Progenitor cell of endocrine pancreas (in vitro differentiated cells): ENCODE results near the gene DNAJA3. TPM values are rescaled to one million over a fixed set of nuclear protein-coding genes. Genes with fewer than 3 reads are reported as not detected.

Source experiments
- DNase-seq: peaks from one replicate; pipeline ENCODE4 v3.0.0; 2021; ENCODE audit warnings: low spot score; ENCODE audit not compliant: unreplicated experiment
- H3K27ac Mint-ChIP-seq: 2 replicates; pipeline ENCODE4 v1.8.0; 2021; ENCODE audit warnings: mild to moderate bottlenecking, moderate library complexity, mixed read lengths
- H3K27me3 Mint-ChIP-seq: 2 replicates; pipeline ENCODE4 v1.8.0; 2021; ENCODE audit warnings: mixed read lengths
- H3K36me3 Mint-ChIP-seq: 2 replicates; pipeline ENCODE4 v1.8.0; 2022; ENCODE audit warnings: mixed read lengths; ENCODE audit not compliant: insufficient read depth
- H3K4me1 Mint-ChIP-seq: 2 replicates; pipeline ENCODE4 v1.8.0; 2021; ENCODE audit warnings: low read depth, mixed read lengths
- H3K4me3 Mint-ChIP-seq: 2 replicates; pipeline ENCODE4 v1.8.0; 2021; ENCODE audit warnings: low read depth, mild to moderate bottlenecking, moderate library complexity, mixed read lengths
- H3K9me3 Mint-ChIP-seq: 2 replicates; pipeline ENCODE4 v1.8.0; 2021; ENCODE audit warnings: low read depth, mixed read lengths
- CTCF ChIP-seq: fragments of 200-600 bp; sonication (generic); IDR thresholded peaks from one replicate; pipeline ENCODE4 v1.5.0; 2021; ENCODE audit warnings: antibody characterized with exemption, mild to moderate bottlenecking; ENCODE audit not compliant: unreplicated experiment
- long read RNA-seq: library from polyadenylated mRNA; unstranded; transcript quantifications from one replicate; pipeline ENCODE4 v2.0.0, GENCODE V29; 2020
- total RNA-seq: library from RNA; stranded (reverse); gene quantifications from 2 replicates; pipeline ENCODE4 v1.2.1, GENCODE V29; 2021

The DNAJA3 gene
- total RNA-seq, result 38.8 and 42.3 TPM in 2 replicates
- long read RNA-seq, transcript DNAJA3-201 (12 exons, 2,763 nt), result minor isoform, 54 of 236 reads
- long read RNA-seq, transcript DNAJA3-202 (11 exons, 2,591 nt), result major isoform, 161 of 236 reads
- long read RNA-seq, partial matches to known transcripts, result 6 of 236 reads
- long read RNA-seq, other reads (novel, unspliced or antisense), result 15 of 236 reads

GRCh38 chr16:4425378-4426020 is at the start of gene DNAJA3:
DNAJA3 (plus strand) TSS chr16:4425868; CDS start chr16:4425882, 14 bp downstream.
- H3K27me3 Mint-ChIP-seq, result no peaks in the 10 kb centered on the region
- peaks cover 6% of the 10 kb centered on the region for H3K36me3 Mint-ChIP-seq
- no peak for TF ChIP-seq CTCF
- DNase-seq, result peak; percentile 84
- peaks cover 16% of the 10 kb centered on the region for H3K4me1 Mint-ChIP-seq
- H3K4me3 Mint-ChIP-seq, result peak within 1 kb of the TSS; percentile 98
- no peaks in the 10 kb centered on the region for H3K9me3 Mint-ChIP-seq
- H3K27ac Mint-ChIP-seq, result peak within 1 kb of the TSS; percentile 98

DNA sequence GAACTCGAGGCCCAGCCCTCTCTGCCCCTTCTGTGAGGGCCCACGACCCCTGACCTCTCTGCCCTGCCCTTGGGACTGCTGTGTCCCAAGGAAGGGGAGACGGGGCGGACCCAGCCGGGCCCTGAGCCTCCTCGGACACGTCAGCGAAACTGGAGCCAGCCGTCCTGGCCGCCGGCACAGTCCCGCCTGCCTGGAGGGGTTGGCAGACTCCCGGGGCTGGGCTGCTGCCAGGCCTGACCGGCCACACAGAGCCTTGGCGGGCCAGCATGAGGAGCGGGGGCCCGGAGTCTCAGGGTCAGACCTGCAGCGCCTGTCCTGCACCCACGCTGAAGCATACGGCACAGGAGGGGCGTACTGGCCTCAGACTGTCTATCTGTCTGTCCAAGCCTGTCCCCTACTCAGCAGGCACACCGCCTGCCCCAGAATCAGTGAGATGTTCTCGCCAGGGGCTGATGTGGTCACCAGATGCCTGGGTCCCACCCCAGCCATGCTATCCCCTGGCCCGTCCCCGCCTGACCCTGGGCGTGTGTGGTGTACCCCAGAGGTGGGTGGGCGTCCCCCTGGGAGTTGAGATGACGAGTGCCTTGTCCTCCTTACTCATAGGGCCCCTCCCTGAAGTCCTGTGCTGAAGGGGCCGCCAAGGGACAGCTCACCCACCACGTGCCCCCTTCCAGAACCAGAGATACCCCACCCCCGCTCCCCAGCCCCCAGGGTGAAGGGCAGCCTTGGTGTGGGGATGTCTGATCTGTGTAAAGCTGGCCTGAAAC is 49.4 kb upstream of the DNAJA3 start:
- H3K4me3 Mint-ChIP-seq, result no peak overlapping the region
- no peak overlapping the region for H3K27ac Mint-ChIP-seq
- no peaks in the 10 kb centered on the region for H3K9me3 Mint-ChIP-seq
- no peak for TF ChIP-seq CTCF
- no peaks in the 10 kb centered on the region for H3K36me3 Mint-ChIP-seq
- peaks cover 36% of the 10 kb centered on the region for H3K4me1 Mint-ChIP-seq
- DNase-seq, result no peak
- no peaks in the 10 kb centered on the region for H3K27me3 Mint-ChIP-seq

GRCh38 chr16:4376893-4377572 is 48.6 kb upstream of the DNAJA3 start:
- H3K27me3 Mint-ChIP-seq, result no peaks in the 10 kb centered on the region
- no peaks in the 10 kb centered on the region for H3K9me3 Mint-ChIP-seq
- H3K4me1 Mint-ChIP-seq, result peaks cover 36% of the 10 kb centered on the region
- TF ChIP-seq CTCF, result no peak
- no peak for DNase-seq
- H3K4me3 Mint-ChIP-seq, result peak overlapping the region; percentile 37
- H3K36me3 Mint-ChIP-seq, result no peaks in the 10 kb centered on the region
- peak overlapping the region; percentile 29 for H3K27ac Mint-ChIP-seq

DNA sequence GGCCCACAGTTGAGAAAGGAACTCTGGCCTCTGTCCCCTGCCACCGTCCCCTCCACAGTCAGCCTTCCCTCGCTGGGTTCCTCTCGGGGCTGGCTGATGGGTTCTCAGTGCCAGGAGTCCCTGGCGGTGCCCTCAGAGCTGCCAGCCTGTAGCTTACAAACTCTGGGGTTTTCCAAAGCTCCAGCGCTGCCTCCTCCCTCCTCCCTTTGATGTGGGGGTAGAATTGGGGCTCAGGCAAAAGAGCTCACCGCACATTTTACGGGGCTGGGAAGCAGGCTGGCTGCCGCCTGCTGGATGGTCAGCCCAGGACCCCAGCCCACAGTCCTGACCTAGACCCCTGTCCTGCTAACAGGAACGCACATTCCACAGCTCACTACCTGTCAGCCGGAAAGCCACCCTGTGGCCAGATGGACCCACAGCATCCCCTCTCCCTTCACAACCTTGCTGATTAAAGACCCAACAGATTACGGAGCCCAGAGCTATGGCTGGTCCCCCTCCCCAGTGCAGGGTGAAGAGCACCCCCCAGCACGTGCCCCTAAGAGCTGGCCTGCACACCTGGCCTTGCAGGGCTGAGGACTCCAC is 48.0 kb upstream of the DNAJA3 start:
- Mint-ChIP-seq H3K36me3 (no peaks in the 10 kb centered on the region), H3K27me3 (no peaks in the 10 kb centered on the region), H3K4me3 (no peak overlapping the region), H3K27ac (peak overlapping the region; percentile 77), H3K4me1 (peaks cover 35% of the 10 kb centered on the region), H3K9me3 (no peaks in the 10 kb centered on the region)
- peak; percentile 48 for TF ChIP-seq CTCF
- DNase-seq, result no peak
